NK-92 (cell line): Measurements from ENCODE around the gene C3orf22.

Experiments
- DNase-seq: peaks from one replicate; lab custom pipeline; 2025; ENCODE audit not compliant: unreplicated experiment; lab: John Stamatoyannopoulos, UW

C3orf22 gene

DNA sequence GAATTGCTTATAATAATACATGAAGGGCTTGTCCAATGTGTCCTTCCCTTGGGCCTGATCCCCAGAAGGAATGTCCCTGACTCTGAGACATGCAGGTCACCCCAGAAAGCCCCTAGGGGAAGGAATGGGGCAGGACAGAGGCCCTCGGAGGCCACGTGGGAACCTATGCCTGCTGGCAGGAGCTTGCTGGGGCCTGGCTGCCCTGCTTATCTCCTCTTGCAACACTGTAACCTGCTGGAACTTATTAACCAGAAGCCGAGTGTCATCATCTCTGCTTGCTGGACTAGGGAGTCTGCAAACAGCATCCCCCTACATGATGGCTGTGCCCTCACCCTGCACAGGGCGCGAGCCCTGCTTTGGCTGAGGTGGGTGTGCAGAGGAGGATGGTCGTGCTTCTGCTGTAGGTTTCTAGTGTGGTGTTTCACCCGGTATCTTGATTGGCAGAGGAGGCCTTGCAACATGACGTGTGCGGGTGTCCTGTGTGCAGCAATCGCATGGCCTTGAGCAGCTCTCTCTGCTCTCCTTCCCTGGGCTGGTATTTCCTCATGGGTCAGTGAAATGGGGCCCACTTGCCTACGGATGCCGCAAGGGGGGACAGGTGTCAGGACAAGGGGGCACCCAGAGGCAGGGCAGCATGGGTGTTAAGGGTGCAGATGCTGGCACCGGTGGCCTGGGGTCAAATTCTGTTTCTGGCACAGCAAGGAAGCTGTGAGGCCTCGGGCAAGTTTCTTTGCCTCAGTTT lies 29.8 kb downstream of the C3orf22 start:
- DNase-seq = no peak

DNA sequence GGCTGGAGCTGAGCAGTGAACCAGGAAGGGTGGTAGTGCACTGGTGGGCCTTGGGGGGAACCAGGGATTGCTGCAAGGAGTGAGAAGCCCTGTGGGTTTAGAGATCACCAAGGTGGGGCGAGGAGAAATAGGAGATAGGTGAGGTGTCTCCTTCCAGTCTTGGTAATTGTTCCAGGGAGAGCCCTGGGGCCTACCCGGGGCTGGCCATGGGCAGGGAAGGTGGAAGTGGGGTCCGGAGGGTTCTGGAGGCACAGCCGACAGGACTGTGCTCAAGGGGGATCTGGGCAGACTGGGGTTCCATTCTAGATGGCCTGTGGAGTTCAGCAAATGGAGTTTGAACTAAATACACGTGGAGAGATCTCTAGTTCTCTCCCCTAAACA lies 30.3 kb downstream of the C3orf22 start:
- DNase-seq = no peak

DNA sequence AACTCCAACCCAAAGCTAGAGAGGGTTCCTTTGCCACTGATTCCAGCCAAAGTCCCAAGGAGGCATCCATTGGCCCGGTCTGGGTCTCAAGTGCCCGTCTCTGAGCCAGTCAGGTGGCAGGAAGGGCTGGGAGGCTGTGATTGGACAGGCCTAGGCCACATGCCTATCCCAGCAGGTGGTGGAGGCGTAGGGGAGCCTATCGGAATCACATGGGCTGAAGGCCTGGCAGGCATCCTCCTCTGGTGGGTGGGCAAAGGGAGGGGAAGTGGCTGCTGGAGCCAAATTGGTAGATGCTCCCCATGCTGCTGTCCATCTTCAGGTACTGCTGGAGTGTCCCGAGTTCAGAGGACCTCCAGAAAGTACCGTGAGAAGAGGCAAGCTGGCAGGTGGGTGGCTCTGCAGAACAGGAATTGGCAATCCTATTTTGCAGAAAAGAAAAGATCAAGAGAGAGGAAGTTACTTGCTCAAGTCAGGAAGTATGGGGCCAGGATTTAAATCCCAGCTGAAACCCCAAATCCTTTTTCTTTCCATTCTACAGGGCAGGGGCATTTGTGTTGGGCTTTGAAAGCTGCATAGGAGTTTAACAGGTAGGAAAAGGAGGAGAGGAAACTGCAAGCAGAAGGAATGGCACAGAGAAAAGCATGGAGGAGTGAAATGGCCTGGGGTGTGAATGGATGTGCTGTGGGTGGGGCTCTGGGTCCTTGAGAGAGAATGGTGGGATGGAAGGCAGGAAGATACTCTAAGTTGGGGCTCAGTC lies 31.1 kb downstream of the C3orf22 start:
- no peak for DNase-seq

DNA sequence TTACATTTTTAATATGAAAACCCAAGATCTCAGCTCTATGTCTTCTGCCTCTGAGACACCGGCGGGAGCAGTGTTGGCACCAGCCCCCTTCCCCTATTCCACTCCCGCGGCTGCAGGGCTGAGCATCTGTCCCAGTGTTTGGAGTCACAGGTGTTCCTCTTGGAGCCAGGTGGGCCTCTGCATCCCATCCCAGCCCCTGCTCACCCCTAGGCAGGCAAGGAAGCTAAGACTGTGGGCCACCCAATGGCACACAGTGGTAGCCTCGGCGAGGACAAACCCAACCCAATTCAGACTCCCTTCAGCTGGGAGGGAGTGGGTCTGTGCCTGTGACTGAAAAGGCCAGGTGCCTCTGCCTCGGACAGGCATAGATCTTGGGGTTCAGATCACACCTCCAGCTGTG lies 31.7 kb downstream of the C3orf22 start:
- no peak for DNase-seq

DNA sequence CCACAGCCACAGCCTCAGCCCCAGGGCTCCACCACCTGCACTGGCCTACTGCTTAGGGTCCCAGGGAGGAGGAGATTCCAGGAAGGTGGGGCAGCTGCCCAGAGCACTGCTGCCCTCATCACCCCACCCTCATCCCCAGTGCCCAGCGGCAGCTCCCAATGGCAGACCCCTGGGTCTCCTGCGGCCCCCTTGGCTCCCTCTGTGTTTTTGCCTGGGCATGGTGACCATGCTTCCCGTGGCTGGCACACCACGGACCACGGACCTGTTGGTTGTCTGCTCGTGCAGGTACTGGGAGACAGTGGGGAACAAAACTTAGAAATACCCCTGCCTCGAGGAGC lies 32.1 kb downstream of the C3orf22 start:
- no peak for DNase-seq

DNA sequence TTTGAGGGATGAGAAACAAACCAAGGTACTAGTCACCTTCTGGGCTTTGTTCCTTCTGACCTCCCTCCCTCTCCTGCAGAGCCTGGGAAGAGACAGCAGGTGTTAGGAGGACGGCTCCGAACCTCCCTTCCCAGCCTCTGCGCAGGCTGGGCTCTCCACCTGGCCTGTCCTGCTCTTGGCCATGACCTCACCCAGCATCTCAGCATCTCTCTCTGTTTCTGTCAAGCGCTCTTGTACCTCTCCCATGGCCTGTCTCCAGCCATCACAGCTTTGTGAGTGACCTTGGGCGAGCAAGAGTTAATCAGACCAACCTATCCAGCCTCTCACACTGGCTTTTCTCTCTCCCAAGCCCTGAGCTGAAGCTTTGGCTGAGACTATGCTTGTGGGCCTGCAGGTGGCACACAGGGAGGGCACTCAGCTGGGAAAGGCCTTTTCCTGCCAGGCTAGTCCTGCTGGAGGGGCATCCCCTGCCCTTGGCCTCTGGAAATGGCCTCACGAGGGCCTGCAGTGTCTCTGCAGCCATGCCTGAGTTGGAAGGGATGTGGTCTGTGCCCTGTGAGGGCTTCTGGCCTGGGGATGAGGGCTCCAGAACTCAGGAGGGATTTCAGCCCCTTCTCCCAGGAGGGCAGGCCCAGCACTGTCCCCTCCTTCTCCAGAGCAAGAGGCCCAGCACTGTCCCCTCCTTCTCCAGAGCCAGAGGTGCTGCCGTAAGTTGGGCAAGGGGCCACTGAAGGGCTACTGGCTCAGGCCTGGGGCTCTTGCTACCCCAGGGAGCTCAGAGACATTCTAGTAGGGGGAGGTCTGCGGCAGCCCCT lies 32.7 kb downstream of the C3orf22 start:
- DNase-seq = no peak

DNA sequence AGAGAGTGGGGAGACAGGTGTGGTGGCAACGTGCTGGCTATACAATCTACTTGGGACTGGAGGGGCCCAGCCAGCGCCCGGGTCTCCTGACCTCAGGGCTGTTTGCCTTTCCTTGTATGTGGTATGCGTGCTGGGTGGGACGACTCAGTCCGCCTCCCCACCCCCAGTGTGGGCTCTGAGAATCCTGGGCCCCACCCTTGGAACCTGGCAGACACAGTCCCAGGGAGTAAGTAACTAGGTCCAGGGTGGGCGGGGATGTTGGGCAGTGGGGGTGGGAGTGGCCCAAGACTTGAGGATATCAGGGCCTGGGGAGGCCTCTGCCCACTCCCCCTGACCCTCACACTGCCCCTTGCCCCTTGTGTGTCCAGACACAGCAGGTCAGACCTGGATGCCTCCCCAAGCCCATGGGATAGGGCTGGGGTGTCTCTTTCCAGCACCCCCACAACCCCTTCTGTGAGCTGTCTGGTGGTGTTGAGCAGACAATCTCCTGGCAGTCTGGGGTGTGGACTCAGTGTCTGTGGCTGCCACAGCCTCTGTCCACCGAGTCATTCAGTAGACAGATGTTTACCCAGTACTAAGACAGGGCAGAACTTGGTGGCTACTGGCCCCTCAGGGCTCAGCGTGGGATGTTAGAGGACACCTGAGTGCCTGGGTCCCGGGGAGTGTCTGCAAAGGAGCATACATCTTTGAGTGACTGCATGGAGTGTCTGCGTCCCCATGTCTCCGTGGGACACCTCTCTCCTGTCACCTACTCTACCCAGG lies 33.5 kb downstream of the C3orf22 start:
- DNase-seq = no peak

DNA sequence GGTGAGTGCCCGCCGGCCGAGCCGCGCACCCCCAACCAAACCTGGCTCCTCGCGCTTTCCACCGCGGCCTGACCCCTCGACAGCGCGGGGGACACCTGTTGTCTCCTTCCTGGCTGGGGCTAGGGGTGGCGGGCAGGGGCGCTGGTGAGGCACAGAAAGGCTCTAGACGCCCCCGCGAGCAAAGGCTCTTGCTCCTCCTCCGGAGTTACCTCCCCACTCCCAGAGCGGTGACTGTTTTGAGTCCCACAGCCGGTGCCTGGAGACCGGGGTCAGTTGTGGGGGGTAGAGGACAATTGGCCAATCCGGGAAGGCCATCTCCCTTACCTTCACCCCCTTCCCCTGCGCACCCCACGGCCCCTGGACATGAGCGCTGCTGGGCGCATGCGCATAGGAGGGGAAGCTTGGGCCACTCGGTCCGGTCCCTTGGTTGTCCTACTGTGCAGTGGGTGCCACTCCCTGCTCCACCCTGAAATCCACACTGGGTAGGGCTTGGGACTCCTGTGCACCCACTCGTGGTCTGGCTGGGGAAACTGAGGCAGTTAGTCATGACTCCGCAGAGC lies 34.2 kb downstream of the C3orf22 start:
- DNase-seq = no peak

DNA sequence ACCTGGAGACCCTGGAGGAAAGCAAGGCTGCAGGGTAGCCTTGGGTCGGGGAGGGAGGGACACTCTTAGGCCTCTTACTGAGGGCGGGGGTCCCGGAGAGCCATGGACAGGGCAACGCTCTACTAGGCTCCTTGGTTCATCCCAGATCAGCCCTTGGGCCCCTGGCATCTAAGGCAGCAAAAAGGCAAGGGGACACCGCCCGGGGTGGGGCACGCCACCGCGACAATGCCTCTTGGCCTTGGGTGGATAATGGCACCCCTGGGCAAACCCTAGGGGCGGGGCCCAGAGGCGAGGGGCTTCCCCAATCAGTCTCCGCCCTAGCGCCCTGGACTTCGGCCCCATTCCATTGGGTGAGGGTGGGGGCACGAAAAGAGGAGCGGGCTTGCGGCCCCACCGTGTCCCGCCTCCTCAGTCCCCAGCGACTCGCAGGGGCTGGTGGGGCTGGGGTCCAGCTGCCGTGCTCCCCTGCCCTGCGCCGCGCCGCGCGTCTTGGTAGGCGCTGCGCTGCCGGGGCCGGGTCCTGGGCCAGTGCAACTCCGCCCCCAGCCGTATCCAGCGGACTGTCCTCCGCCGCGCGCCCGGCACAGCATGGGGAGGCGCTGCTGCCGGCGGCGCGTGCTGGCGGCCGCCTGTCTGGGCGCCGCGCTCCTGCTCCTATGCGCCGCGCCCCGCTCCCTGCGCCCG lies 34.8 kb downstream of the C3orf22 start, which contains the start of gene CHST13:
Gene CHST13, plus strand, starts transcription at position 411 of the 684 bp plus-strand sequence. Its CDS starts 178 bp downstream, at position 589.
- no peak for DNase-seq

DNA sequence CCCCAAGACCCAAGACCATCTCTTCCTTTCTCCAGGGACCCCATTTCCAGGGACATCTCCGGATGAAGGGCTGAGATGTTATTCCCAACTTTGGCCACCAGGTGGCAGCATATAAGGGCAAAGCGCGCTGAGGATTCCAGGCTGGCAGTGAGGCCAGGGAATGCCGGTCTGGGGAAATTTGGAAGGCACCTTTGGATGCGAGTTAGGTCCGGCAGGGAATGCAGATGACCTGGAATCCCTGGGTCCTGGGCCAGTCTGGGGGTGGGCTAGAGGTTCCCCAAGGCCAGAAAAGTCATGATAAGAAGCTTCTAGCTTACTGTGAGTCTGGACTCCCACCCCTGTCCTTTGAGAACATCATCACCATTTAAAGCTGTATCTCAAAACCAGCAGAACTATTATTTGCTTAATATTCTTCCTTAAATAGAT lies 36.4 kb downstream of the C3orf22 start:
- no peak for DNase-seq

DNA sequence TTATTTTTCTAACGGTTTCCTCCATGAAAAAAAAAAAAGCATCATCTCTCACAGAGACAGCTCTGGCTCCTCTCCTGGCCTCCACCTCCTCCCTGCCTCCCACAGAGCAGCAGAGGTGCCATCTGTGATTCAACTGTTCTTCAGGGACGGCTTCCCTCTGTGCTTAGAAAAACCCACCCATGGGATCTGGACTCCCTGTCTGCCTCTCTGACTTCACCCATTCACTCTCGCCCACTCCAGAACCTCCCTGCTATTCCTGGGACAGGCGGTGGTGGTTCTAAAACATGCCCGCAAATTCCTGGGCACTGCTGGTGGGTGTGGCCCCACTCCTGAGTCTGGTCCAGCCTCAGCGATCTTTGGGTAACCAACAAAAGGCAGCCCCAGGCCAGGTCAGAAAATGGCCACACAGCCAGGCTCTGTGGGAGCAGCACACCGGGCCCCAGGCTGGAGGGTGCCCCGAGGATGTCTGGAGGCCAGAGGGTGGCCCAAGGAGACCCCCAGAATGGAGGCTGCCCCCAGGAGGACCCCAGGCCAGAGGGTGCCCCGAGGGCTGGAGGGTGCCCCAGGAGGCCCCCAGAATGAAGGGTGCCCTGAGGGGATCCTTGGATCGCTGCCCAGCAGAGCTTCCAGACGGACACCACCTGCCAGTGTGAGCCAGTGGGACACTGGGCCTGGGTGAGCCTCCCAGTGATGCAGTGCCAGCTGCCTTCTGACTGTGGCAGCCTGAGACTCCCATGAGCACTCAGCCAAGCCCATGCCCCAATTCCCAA lies 37.4 kb downstream of the C3orf22 start:
- no peak for DNase-seq

DNA sequence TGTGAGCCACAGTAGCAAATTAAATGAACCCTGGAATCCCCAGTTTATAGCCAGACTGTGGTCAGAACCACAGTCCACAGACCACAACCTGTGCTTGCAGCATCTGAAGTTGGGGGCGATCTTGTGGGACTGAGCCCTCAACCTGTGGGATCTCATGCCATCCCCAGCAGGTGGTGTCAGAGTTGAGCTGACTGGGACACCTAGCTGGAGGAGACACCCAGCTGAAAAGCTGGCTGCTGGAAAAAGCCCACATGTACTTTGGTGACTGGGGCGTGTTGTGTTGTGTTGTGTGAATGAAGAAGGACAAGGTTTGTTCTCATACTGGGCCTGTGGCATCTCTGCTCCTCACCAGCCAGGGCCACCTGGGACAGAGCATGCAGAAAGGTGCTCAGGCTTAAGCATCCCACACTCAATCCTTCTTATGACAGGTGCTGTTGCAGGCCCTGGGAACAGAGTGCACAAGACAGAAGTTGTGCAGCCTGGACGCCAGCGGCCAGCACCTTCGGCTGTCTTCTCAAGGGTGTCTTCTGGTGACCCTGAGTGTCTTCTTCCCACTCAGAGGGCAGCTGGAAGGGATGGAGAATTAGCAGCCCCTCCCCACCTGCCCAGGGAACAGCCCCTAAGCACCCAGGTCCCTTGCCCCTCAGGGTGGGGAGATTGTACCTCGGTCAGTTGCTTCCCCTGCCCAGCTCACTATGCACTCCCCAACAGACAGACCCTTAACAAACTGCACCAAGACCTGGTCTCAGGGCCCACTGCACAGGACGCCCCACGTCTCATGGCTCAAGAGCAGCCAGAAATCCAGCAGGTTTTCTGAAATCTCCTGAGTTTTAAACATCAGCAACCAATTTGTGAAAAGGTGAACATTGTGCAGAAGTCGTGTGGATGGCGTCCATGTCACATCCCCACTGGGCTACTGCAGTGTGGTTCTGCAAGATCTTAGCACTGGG lies 39.0 kb downstream of the C3orf22 start:
- no peak for DNase-seq

DNA sequence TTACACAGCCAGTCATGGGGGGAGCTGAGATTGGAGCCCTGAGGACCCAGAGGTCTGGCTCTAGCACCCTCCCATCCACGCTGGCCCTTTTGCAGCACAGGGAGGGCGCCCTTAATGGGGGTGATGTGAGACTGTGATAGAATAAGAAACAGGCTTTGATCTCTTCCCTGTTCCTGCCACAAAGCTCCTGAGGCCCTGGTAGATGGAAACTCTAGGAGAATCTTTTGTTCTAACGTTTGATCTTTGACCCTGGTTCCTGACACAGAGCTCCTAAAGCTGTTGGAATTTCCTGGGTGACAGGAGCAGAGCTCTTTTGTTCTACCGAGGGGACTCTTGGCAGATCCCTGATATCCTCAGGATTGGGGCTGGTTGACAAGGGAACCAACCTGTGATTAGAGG lies 40.0 kb downstream of the C3orf22 start:
- no peak for DNase-seq

DNA sequence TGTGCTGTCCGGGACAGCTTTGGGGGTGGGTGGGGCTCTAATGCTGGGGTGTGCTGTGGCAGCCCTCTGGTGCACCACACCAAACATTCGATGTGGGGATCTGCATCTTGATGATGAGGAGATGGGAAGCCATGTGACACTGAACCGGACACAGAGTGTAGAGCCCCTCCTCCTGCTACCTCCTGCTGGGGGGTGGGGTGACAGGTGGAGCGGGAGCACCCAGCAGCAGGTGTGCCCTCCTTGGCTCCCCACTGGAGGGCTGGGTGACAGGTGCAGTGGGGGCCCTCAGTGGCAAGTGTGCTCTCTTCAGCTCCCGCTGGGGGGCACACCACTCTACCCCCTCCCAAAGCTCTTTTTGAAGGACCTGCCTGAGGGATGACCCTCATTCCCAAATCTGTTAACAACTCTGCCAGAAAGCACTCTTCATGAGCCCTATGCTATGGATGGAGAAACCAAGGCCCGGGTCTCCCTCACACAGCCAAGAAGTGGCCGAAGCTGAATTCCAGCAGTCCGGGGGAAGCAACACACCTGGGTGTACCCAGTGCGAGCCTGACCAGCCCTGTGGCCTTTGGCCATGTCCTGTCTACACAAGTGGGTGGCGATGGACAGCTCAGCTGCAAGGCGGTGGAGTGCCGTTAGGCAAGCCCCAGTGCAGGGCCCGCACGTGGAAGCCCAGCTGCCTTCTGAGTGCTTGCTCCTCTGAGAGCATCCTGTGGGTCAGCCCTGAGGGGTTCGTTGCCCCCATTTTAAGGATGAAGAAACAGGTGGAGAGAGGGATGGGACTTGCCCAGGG lies 40.5 kb downstream of the C3orf22 start:
- no peak for DNase-seq

DNA sequence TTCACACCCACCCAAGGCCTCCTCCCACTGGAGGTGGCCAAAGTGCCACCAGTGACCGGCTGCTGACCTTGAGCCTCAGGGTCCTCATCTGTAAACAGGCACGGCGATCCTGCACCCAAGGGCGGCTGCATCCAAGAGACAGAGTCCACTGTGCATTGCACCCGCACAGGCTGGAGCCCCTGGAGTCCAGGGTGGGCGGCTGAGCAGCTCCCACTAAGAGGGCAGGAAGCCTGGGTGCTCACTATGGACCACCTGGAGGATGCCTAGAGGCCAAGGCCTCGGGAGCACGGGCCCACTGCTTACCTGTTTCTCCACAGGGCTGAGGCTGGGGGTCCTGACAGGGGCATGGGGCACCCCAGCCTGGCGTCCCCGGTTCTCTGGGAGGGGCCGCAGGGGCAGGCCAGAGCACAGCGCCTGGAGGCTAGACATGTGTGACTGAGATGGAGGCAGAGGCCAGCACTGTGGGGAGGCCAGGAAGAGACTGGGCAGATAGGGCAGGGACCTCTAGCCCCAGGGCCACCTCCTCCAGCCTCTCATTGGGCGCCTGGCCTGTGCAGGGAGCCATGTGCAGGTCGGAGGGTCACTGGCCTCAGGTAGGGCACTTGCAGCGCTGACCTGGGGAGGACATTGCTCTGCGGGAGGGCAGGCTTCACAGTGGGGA lies 41.3 kb downstream of the C3orf22 start, which contains the start of gene UROC1:
Gene UROC1, minus strand, starts transcription at position 483 of the 661 bp plus-strand sequence. Its CDS starts 54 bp downstream, at position 429.
- no peak for DNase-seq

DNA sequence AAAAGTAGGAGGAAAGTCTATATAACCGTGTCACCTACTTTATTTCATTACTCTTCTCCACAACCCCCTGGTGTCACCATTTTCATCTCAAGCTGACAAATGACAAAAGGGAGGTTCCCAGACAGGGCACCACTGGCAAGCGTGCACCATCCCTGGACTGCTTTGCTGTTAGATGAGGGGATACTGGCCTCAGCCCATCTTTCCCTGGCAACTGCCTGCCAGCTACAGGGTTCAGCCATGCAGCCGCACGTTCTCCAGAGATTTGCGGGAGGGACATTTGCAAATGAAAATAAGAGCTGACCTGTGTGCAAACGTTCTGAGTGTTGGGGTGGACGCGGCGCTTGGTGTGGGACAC lies 41.8 kb downstream of the C3orf22 start:
- no peak for DNase-seq
